ENCODE measurements around the gene CFAP65. TPM values are rescaled to one million over a fixed set of nuclear protein-coding genes. Genes with fewer than 3 reads are reported as not detected.

The CFAP65 gene
- total RNA-seq, 1 donor from 2014 or later: not detected

DNA sequence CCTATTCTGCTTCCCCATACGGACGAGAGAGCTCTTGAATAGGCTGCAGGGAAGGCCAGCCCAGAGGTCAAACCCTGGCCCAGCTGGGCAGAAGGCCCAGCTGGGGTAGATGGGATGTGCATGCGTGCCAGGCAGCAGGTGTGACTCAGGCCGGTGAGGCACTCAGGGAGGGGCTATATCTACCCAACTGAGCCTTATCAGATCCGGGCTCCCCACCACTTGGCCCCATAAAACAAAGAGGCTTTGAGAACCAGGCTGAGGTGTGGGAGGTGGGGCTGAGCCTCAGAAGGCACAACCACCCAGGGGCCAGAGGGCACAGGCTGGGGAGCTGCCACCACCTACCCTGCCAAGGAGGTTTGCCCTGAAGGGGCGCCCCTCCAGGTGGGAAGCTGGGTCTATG lies 8.0 kb upstream of the CFAP65 start:
- H3K36me3 Mint-ChIP-seq (ENCODE audit: unreplicated experiment): no peaks in the 10 kb centered on the region
- H3K4me3 Mint-ChIP-seq (ENCODE audit: unreplicated experiment): no peak overlapping the region
- DNase-seq (ENCODE audit: extremely low spot score, unreplicated experiment): no peak
- TF ChIP-seq, protein P1, sequence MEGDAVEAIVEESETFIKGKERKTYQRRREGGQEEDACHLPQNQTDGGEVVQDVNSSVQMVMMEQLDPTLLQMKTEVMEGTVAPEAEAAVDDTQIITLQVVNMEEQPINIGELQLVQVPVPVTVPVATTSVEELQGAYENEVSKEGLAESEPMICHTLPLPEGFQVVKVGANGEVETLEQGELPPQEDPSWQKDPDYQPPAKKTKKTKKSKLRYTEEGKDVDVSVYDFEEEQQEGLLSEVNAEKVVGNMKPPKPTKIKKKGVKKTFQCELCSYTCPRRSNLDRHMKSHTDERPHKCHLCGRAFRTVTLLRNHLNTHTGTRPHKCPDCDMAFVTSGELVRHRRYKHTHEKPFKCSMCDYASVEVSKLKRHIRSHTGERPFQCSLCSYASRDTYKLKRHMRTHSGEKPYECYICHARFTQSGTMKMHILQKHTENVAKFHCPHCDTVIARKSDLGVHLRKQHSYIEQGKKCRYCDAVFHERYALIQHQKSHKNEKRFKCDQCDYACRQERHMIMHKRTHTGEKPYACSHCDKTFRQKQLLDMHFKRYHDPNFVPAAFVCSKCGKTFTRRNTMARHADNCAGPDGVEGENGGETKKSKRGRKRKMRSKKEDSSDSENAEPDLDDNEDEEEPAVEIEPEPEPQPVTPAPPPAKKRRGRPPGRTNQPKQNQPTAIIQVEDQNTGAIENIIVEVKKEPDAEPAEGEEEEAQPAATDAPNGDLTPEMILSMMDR (IDR thresholded peaks at IDR 0.05): no peak
- no peaks in the 10 kb centered on the region for H3K4me1 Mint-ChIP-seq (ENCODE audit: unreplicated experiment)
- H3K27me3 Mint-ChIP-seq (ENCODE audit: unreplicated experiment): peaks cover 51% of the 10 kb centered on the region
- H3K27ac Mint-ChIP-seq (ENCODE audit: unreplicated experiment): no peak overlapping the region
- no peaks in the 10 kb centered on the region for H3K9me3 Mint-ChIP-seq (ENCODE audit: unreplicated experiment)

DNA sequence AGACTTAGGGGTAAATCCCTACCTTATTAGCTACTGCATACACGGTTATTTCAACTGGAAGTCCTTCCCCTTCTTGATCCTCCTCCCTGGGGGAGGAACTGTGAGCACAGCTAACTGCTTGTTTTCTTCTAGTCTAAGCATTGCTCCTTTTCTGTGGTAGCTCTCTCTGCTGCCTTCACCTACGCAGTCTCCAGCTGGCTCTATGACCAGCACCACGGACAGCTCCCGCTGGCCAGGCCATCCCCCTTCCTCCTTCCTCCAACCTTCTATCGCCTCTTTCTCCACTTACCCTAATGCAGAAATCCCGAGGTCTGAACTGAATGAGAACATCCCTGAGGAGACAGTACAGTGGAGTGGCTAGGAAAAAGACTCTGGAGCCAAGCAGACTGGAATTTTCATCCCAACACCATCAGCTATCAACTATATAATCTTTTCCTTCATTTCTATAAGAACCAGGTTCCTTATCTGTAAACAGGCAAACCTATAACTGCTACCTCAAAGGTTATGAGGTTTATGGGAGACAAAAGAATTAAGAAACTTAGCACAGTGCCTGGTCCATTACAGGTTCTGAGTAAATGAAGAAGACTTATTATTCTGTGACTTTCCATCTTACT lies 4.7 kb upstream of the CFAP65 start:
- H3K4me3 Mint-ChIP-seq (ENCODE audit: unreplicated experiment): no peak overlapping the region
- no peak overlapping the region for H3K27ac Mint-ChIP-seq (ENCODE audit: unreplicated experiment)
- peaks cover 3% of the 10 kb centered on the region for H3K4me1 Mint-ChIP-seq (ENCODE audit: unreplicated experiment)
- H3K9me3 Mint-ChIP-seq (ENCODE audit: unreplicated experiment): no peaks in the 10 kb centered on the region
- H3K36me3 Mint-ChIP-seq (ENCODE audit: unreplicated experiment): no peaks in the 10 kb centered on the region
- H3K27me3 Mint-ChIP-seq (ENCODE audit: unreplicated experiment): peaks cover 59% of the 10 kb centered on the region
- TF ChIP-seq, protein P1 (IDR thresholded peaks at IDR 0.05): no peak
- DNase-seq (ENCODE audit: extremely low spot score, unreplicated experiment): no peak

DNA sequence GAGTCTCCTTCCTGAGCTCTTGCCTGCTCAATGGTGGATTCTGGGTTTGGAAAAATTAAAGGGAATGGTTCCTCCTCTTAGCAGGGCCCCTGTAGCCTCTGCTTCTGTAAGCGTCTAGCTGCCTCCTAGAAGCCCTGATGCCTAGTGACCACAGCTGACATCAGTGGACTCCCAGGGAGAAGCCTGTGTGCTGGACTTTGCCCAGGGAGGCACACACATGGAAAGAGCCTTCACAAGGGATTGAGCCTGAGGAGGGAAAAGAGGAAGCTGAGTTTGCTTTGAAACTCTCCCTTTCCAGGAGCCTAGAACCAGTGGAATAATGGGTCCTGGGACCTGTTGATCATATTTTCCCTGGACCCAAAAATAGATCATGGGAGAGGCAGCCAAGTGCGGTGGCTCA lies 1.4 kb upstream of the CFAP65 start:
- Mint-ChIP-seq H3K27me3 (ENCODE audit: unreplicated experiment) (peaks cover 65% of the 10 kb centered on the region), H3K27ac (ENCODE audit: unreplicated experiment) (no peak overlapping the region)

DNA sequence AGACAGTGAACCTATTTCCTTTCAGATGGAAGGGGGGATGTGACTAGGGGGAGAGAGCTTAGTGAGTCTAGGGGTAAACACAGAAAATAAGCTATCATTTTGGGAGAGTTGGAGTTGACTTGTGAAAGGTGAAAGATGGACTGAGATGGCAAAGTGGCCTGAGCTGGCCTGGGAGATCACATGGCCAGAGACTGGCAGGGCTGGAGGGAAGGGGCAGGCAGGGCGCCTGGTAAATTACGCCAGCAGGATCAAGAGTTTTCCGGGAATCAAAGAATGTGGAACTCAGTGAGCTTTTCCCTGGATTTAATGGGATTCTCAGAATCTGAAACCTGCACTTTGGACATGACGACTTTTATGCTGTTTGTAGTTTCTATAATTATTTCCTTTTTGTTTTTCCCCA lies 841 bp upstream of the CFAP65 start:
- H3K4me3 Mint-ChIP-seq (ENCODE audit: unreplicated experiment): no peak overlapping the region
- no peaks in the 10 kb centered on the region for H3K9me3 Mint-ChIP-seq (ENCODE audit: unreplicated experiment)
- DNase-seq (ENCODE audit: extremely low spot score, unreplicated experiment): no peak
- peaks cover 65% of the 10 kb centered on the region for H3K27me3 Mint-ChIP-seq (ENCODE audit: unreplicated experiment)
- TF ChIP-seq, protein P1 (IDR thresholded peaks at IDR 0.05): no peak
- no peaks in the 10 kb centered on the region for H3K36me3 Mint-ChIP-seq (ENCODE audit: unreplicated experiment)
- H3K4me1 Mint-ChIP-seq (ENCODE audit: unreplicated experiment): peaks cover 5% of the 10 kb centered on the region
- H3K27ac Mint-ChIP-seq (ENCODE audit: unreplicated experiment): no peak overlapping the region

More for the DNA sequence above, 1.4 kb upstream of the CFAP65 start:
- Mint-ChIP-seq H3K9me3 (ENCODE audit: unreplicated experiment) (no peaks in the 10 kb centered on the region), H3K36me3 (ENCODE audit: unreplicated experiment) (no peaks in the 10 kb centered on the region), H3K4me1 (ENCODE audit: unreplicated experiment) (peaks cover 5% of the 10 kb centered on the region), H3K4me3 (ENCODE audit: unreplicated experiment) (no peak overlapping the region)
- DNase-seq (ENCODE audit: extremely low spot score, unreplicated experiment): no peak
- TF ChIP-seq, protein P1 (IDR thresholded peaks at IDR 0.05): no peak

DNA sequence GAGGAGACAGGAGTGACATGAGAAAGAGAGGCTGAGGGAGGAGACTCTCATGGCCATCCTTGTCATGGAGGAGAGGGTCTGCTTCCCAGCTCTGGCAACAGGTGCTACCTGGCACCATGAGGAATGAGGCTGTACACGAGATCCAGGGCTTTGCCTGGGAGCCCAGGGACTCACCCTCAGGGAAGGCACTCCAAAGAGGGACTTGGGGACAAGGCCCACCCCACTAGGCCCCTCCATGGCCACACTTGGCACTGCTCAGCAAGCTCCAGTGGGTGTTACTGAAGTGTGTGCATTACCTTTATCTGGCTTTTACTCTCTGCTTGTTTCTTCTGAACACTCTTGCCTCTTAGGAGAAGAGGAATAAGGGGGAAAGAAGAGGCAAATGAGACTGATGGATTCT lies 2.7 kb downstream of the CFAP65 start:
- H3K9me3 Mint-ChIP-seq (ENCODE audit: unreplicated experiment): no peaks in the 10 kb centered on the region
- H3K27ac Mint-ChIP-seq (ENCODE audit: unreplicated experiment): no peak overlapping the region
- H3K36me3 Mint-ChIP-seq (ENCODE audit: unreplicated experiment): no peaks in the 10 kb centered on the region
- no peak overlapping the region for H3K4me3 Mint-ChIP-seq (ENCODE audit: unreplicated experiment)
- peaks cover 5% of the 10 kb centered on the region for H3K4me1 Mint-ChIP-seq (ENCODE audit: unreplicated experiment)
- peaks cover 79% of the 10 kb centered on the region for H3K27me3 Mint-ChIP-seq (ENCODE audit: unreplicated experiment)
- TF ChIP-seq, protein P1 (IDR thresholded peaks at IDR 0.05): no peak
- no peak for DNase-seq (ENCODE audit: extremely low spot score, unreplicated experiment)
